CD4-positive, alpha-beta memory T cell (primary cell): Measurements from ENCODE around the gene RFX3. TPM values are rescaled to one million over a fixed set of nuclear protein-coding genes. Genes with fewer than 3 reads are reported as not detected.

Experiments
- CTCF ChIA-PET: fragments of 350-600 bp; sonication (Branson Sonifier 250); formaldehyde crosslinking; loops from one replicate; lab custom pipeline; 2021; ENCODE audit warnings: inconsistent platforms; ENCODE audit not compliant: partially characterized antibody; lab: Charles Lee
- POLR2A ChIA-PET: fragments of 350-600 bp; sonication (Branson Sonifier 250); formaldehyde crosslinking; loops from one replicate; lab custom pipeline; 2021; ENCODE audit not compliant: partially characterized antibody; lab: Charles Lee
- DNase-seq, 5 donors: peaks; one replicate each; pipeline versions ENCODE4 v3.0.0 to v3.0.0-alpha.2; 2020 to 2022; ENCODE audit warnings: mixed read lengths in 1 of 5
- H3K27ac ChIP-seq: one replicate; pipeline ENCODE4 v1.7.0; 2013; ENCODE audit warnings: low read depth, low read length
- H3K27me3 ChIP-seq: 2 replicates; pipeline ENCODE4 v1.7.0; 2013; ENCODE audit warnings: mild to moderate bottlenecking, low read length, moderate library complexity; ENCODE audit not compliant: insufficient read depth
- H3K36me3 ChIP-seq: 2 replicates; pipeline ENCODE4 v1.7.0; 2013; ENCODE audit warnings: mild to moderate bottlenecking, low read length, moderate library complexity; ENCODE audit not compliant: insufficient read depth
- H3K4me1 ChIP-seq: 2 replicates; pipeline ENCODE4 v1.7.0; 2013; ENCODE audit warnings: mild to moderate bottlenecking, low read length, moderate library complexity; ENCODE audit not compliant: insufficient read depth
- H3K4me3 ChIP-seq, 2 donors: one replicate each; pipeline ENCODE4 v1.7.0; 2013; ENCODE audit warnings: low read length in 2 of 2, mild to moderate bottlenecking in 1 of 2
- H3K9me3 ChIP-seq, 2 donors: one replicate each; pipeline ENCODE4 v1.7.0; 2013; ENCODE audit warnings: low read length in 2 of 2, control low read depth in 1 of 2; ENCODE audit not compliant: control insufficient read depth in 1 of 2
- H3K27ac Mint-ChIP-seq, 7 donors: one replicate each; pipeline ENCODE4 v1.8.0; 2020 to 2021; ENCODE audit warnings: mixed read lengths in 7 of 7, mild to moderate bottlenecking in 6 of 7, inconsistent platforms in 3 of 7, moderate library complexity in 3 of 7
- H3K27me3 Mint-ChIP-seq, 2 donors: one replicate each; pipeline ENCODE4 v1.8.0; 2020 to 2021; ENCODE audit warnings: mixed read lengths in 2 of 2
- H3K36me3 Mint-ChIP-seq, 2 donors: one replicate each; pipeline ENCODE4 v1.8.0; 2020 to 2021; ENCODE audit warnings: mixed read lengths in 2 of 2, inconsistent platforms in 1 of 2, mild to moderate bottlenecking in 1 of 2
- H3K4me1 Mint-ChIP-seq, 4 donors: one replicate each; pipeline ENCODE4 v1.8.0; 2020 to 2021; ENCODE audit warnings: mixed read lengths in 4 of 4, mild to moderate bottlenecking in 1 of 4
- H3K4me3 Mint-ChIP-seq, 8 donors: one replicate each; pipeline ENCODE4 v1.8.0; 2020 to 2021; ENCODE audit warnings: mixed read lengths in 8 of 8, mild to moderate bottlenecking in 7 of 8, moderate library complexity in 6 of 8, inconsistent platforms in 3 of 8
- H3K9me3 Mint-ChIP-seq, 8 donors: one replicate each; pipeline ENCODE4 v1.8.0; 2020 to 2021; ENCODE audit warnings: mixed read lengths in 8 of 8, mild to moderate bottlenecking in 5 of 8, inconsistent platforms in 3 of 8, moderate library complexity in 1 of 8
- intact Hi-C: fragments of 100-400 bp; cut with micrococcal nuclease; formaldehyde crosslinking; loops from one replicate; pipeline ENCODE4 v1.15.1; 2023
- polyA plus RNA-seq, 2 donors: library from polyadenylated mRNA; unstranded; fragments of 300-500 nt; fragmentation: Illumina TruSeq; gene quantifications; one replicate each; pipeline ENCODE4 v1.2.3, GENCODE V29; 2021
- total RNA-seq, 2 experiments: library from RNA; stranded (reverse); gene quantifications; one replicate each; pipeline ENCODE4 v1.2.3, GENCODE V29; 2021

RFX3 gene
- total and polyA plus RNA-seq, 4 experiments from 2014 or later: 3.0 to 30.8 (median 16.5) TPM

GRCh38 chr9:3359048-3359692, 166.6 kb downstream of the RFX3 start:
- peak overlapping the region in 2 of 7 donors; percentile 48 to 56 for H3K27ac Mint-ChIP-seq

GRCh38 chr9:3348169-3348568, 177.6 kb downstream of the RFX3 start:
- H3K27me3 ChIP-seq: no peaks in the 10 kb centered on the region
- no peak overlapping the region for H3K27ac Mint-ChIP-seq
- peaks cover 0 to 4% (median 0%) of the 10 kb centered on the region in 8 donors for H3K9me3 Mint-ChIP-seq
- H3K27me3 Mint-ChIP-seq: no peaks in the 10 kb centered on the region
- H3K4me1 ChIP-seq: no peaks in the 10 kb centered on the region
- no peak overlapping the region for H3K4me3 Mint-ChIP-seq
- no peak for DNase-seq
- no peaks in the 10 kb centered on the region for H3K36me3 ChIP-seq
- H3K27ac ChIP-seq: no peak overlapping the region
- intact Hi-C loops: no loop called here
- H3K4me3 ChIP-seq: no peak overlapping the region
- ChIA-PET POLR2A (no interaction called here), CTCF (no interaction called here)
- no peaks in the 10 kb centered on the region for H3K9me3 ChIP-seq
- H3K36me3 Mint-ChIP-seq: peaks cover 18 to 35% of the 10 kb centered on the region in 2 donors
- H3K4me1 Mint-ChIP-seq: peaks cover 0 to 10% (median 3%) of the 10 kb centered on the region in 4 donors

More at GRCh38 chr9:3359048-3359692, 166.6 kb downstream of the RFX3 start:
- Histone ChIP-seq H3K9me3 (no peaks in the 10 kb centered on the region), H3K27ac (no peak overlapping the region), H3K27me3 (no peaks in the 10 kb centered on the region), H3K4me1 (no peaks in the 10 kb centered on the region), H3K4me3 (no peak overlapping the region), H3K36me3 (no peaks in the 10 kb centered on the region)
- H3K27me3 Mint-ChIP-seq: no peaks in the 10 kb centered on the region
- ChIA-PET POLR2A (no interaction called here), CTCF (no interaction called here)
- intact Hi-C loops: no loop called here
- H3K4me3 Mint-ChIP-seq: no peak overlapping the region
- DNase-seq: no peak
- peaks cover 6 to 11% (median 10%) of the 10 kb centered on the region in 4 donors for H3K4me1 Mint-ChIP-seq
- H3K36me3 Mint-ChIP-seq: peaks cover 5 to 23% of the 10 kb centered on the region in 2 donors
- H3K9me3 Mint-ChIP-seq: peaks cover 0 to 10% (median 2%) of the 10 kb centered on the region in 8 donors

- POLR2A ChIA-PET: no interaction called here
- Mint-ChIP-seq H3K9me3 (no peaks in the 10 kb centered on the region), H3K4me1 (peaks cover 0 to 12% (median 3%) of the 10 kb centered on the region in 4 donors), H3K27ac (no peak overlapping the region), H3K27me3 (no peaks in the 10 kb centered on the region), H3K4me3 (no peak overlapping the region), H3K36me3 (peaks cover 16 to 36% of the 10 kb centered on the region in 2 donors)
- CTCF ChIA-PET: no interaction called here
- Histone ChIP-seq H3K9me3 (no peaks in the 10 kb centered on the region), H3K27me3 (no peaks in the 10 kb centered on the region), H3K4me1 (no peaks in the 10 kb centered on the region), H3K4me3 (no peak overlapping the region), H3K27ac (no peak overlapping the region), H3K36me3 (no peaks in the 10 kb centered on the region)
- no peak for DNase-seq
- intact Hi-C loops: no loop called here
Observed at GRCh38 chr9:3346549-3346948, 179.3 kb downstream of the RFX3 start.

GRCh38 chr9:3343671-3344070, 182.1 kb downstream of the RFX3 start:
- intact Hi-C loops: no loop called here
- H3K36me3 Mint-ChIP-seq: peaks cover 18 to 28% of the 10 kb centered on the region in 2 donors
- no peak overlapping the region for H3K27ac Mint-ChIP-seq
- H3K9me3 Mint-ChIP-seq: peaks cover 0 to 2% (median 0%) of the 10 kb centered on the region in 8 donors
- peaks cover 0 to 14% (median 3%) of the 10 kb centered on the region in 4 donors for H3K4me1 Mint-ChIP-seq
- CTCF ChIA-PET: no interaction called here
- H3K4me3 Mint-ChIP-seq: no peak overlapping the region
- no peaks in the 10 kb centered on the region for H3K27me3 Mint-ChIP-seq
- Histone ChIP-seq H3K27ac (no peak overlapping the region), H3K27me3 (no peaks in the 10 kb centered on the region), H3K36me3 (no peaks in the 10 kb centered on the region), H3K4me3 (no peak overlapping the region), H3K9me3 (no peaks in the 10 kb centered on the region), H3K4me1 (no peaks in the 10 kb centered on the region)
- no peak for DNase-seq
- POLR2A ChIA-PET: no interaction called here

GRCh38 chr9:3342159-3342777, 183.5 kb downstream of the RFX3 start:
- Histone ChIP-seq H3K9me3 (no peaks in the 10 kb centered on the region), H3K36me3 (no peaks in the 10 kb centered on the region), H3K27ac (no peak overlapping the region), H3K4me1 (no peaks in the 10 kb centered on the region), H3K27me3 (no peaks in the 10 kb centered on the region), H3K4me3 (no peak overlapping the region)
- DNase-seq: no peak
- Mint-ChIP-seq H3K9me3 (peaks cover 0 to 2% (median 0%) of the 10 kb centered on the region in 8 donors), H3K27me3 (no peaks in the 10 kb centered on the region), H3K27ac (no peak overlapping the region), H3K4me1 (peaks cover 0 to 14% (median 4%) of the 10 kb centered on the region in 4 donors), H3K36me3 (peaks cover 18 to 28% of the 10 kb centered on the region in 2 donors), H3K4me3 (no peak overlapping the region)
- intact Hi-C loops: no loop called here
- POLR2A ChIA-PET: no interaction called here
- CTCF ChIA-PET: no interaction called here

- no peak for DNase-seq
Observed at GRCh38 chr9:3337515-3338225, 188.1 kb downstream of the RFX3 start.

GRCh38 chr9:3336951-3337350, 188.8 kb downstream of the RFX3 start:
- Mint-ChIP-seq H3K9me3 (peaks cover 0 to 2% (median 0%) of the 10 kb centered on the region in 8 donors), H3K4me1 (peaks cover 0 to 8% (median 4%) of the 10 kb centered on the region in 4 donors), H3K27ac (no peak overlapping the region), H3K27me3 (no peaks in the 10 kb centered on the region), H3K36me3 (peaks cover 8 to 17% of the 10 kb centered on the region in 2 donors), H3K4me3 (no peak overlapping the region)
- Histone ChIP-seq H3K27me3 (no peaks in the 10 kb centered on the region), H3K9me3 (no peaks in the 10 kb centered on the region), H3K4me1 (no peaks in the 10 kb centered on the region), H3K4me3 (no peak overlapping the region), H3K27ac (no peak overlapping the region), H3K36me3 (no peaks in the 10 kb centered on the region)
- ChIA-PET CTCF (no interaction called here), POLR2A (no interaction called here)
- DNase-seq: no peak
- intact Hi-C loops: no loop called here

More at GRCh38 chr9:3337515-3338225, 188.1 kb downstream of the RFX3 start:
- H3K36me3 Mint-ChIP-seq: peaks cover 8 to 21% of the 10 kb centered on the region in 2 donors
- peaks cover 0 to 2% (median 0%) of the 10 kb centered on the region in 8 donors for H3K9me3 Mint-ChIP-seq
- H3K36me3 ChIP-seq: no peaks in the 10 kb centered on the region
- POLR2A ChIA-PET: no interaction called here
- H3K4me3 Mint-ChIP-seq: no peak overlapping the region
- no peaks in the 10 kb centered on the region for H3K9me3 ChIP-seq
- intact Hi-C loops: no loop called here
- H3K27ac ChIP-seq: no peak overlapping the region
- no peaks in the 10 kb centered on the region for H3K27me3 ChIP-seq
- H3K4me3 ChIP-seq: no peak overlapping the region
- no peaks in the 10 kb centered on the region for H3K27me3 Mint-ChIP-seq
- H3K4me1 Mint-ChIP-seq: peaks cover 0 to 9% (median 4%) of the 10 kb centered on the region in 4 donors
- H3K4me1 ChIP-seq: no peaks in the 10 kb centered on the region
- no peak overlapping the region for H3K27ac Mint-ChIP-seq
- CTCF ChIA-PET: no interaction called here
